CD4-positive, CD25-positive, alpha-beta regulatory T cell (primary cell): ENCODE measurements around the gene CCSER2. TPM values are rescaled to one million over a fixed set of nuclear protein-coding genes. Genes with fewer than 3 reads are reported as not detected.

Experiments used
- ATAC-seq, 2 donors: fragments of 150-1000 bp; cut with Tn5 transposase; one replicate each; pipeline ENCODE4 v1.10.0; 2021; ENCODE audit warnings: low read depth in 2 of 2, moderate number of reproducible peaks in 2 of 2, moderate library complexity in 1 of 2
- DNase-seq, 3 donors: peaks; one replicate each; pipeline versions ENCODE4 v3.0.0 to v3.0.0-alpha.2; 2012 to 2022; ENCODE audit warnings: mixed read lengths in 1 of 3
- H3K27ac ChIP-seq: one replicate; pipeline ENCODE4 v1.7.0; 2013; ENCODE audit warnings: mild to moderate bottlenecking, low read length; ENCODE audit not compliant: insufficient read depth, poor library complexity, severe bottlenecking
- H3K27me3 ChIP-seq: one replicate; pipeline ENCODE4 v1.7.0; 2013; ENCODE audit warnings: low read length; ENCODE audit not compliant: control insufficient read depth, insufficient read depth
- H3K36me3 ChIP-seq: one replicate; pipeline ENCODE4 v1.7.0; 2013; ENCODE audit warnings: mild to moderate bottlenecking, low read length, moderate library complexity; ENCODE audit not compliant: control insufficient read depth, insufficient read depth
- H3K4me1 ChIP-seq: 2 replicates; pipeline ENCODE4 v1.7.0; 2013; ENCODE audit warnings: mild to moderate bottlenecking, low read length; ENCODE audit not compliant: insufficient read depth, control insufficient read depth, poor library complexity, severe bottlenecking
- H3K4me3 ChIP-seq: one replicate; pipeline ENCODE4 v1.7.0; 2013; ENCODE audit warnings: low read depth, mild to moderate bottlenecking, low read length, moderate library complexity
- H3K9me3 ChIP-seq, 2 experiments: 1 replicate in 1 of 2; 2 replicates in 1 of 2; pipeline ENCODE4 v1.7.0; 2013; ENCODE audit warnings: low read length in 2 of 2, mild to moderate bottlenecking in 1 of 2, moderate library complexity in 1 of 2; ENCODE audit not compliant: control insufficient read depth in 2 of 2
- H3K27ac Mint-ChIP-seq, 3 donors: one replicate each; pipeline ENCODE4 v1.8.0; 2020 to 2022; ENCODE audit warnings: mild to moderate bottlenecking in 3 of 3, mixed read lengths in 3 of 3, moderate library complexity in 2 of 3
- H3K27me3 Mint-ChIP-seq: one replicate; pipeline ENCODE4 v1.8.0; 2022; ENCODE audit warnings: mild to moderate bottlenecking, mixed read lengths
- H3K36me3 Mint-ChIP-seq: one replicate; pipeline ENCODE4 v1.8.0; 2020; ENCODE audit warnings: mixed read lengths
- H3K4me1 Mint-ChIP-seq, 4 donors: one replicate each; pipeline ENCODE4 v1.8.0; 2020 to 2022; ENCODE audit warnings: mixed read lengths in 4 of 4, mild to moderate bottlenecking in 1 of 4
- H3K4me3 Mint-ChIP-seq, 4 donors: one replicate each; pipeline ENCODE4 v1.8.0; 2020 to 2022; ENCODE audit warnings: mild to moderate bottlenecking in 4 of 4, mixed read lengths in 4 of 4, moderate library complexity in 3 of 4
- H3K9me3 Mint-ChIP-seq, 7 donors: one replicate each; pipeline ENCODE4 v1.8.0; 2020 to 2022; ENCODE audit warnings: mixed read lengths in 7 of 7, mild to moderate bottlenecking in 3 of 7, moderate library complexity in 2 of 7
- polyA plus RNA-seq, 4 donors: library from polyadenylated mRNA; unstranded; fragments of 300-500 nt; fragmentation: Illumina TruSeq; gene quantifications; one replicate each; pipeline ENCODE4 v1.2.3, GENCODE V29; 2021
- total RNA-seq: library from RNA; stranded (reverse); gene quantifications from one replicate; pipeline ENCODE4 v1.2.3, GENCODE V29; 2022

The CCSER2 gene
- total and polyA plus RNA-seq, 5 donors from 2014 or later, result 45.7 to 110 (median 73.8) TPM

DNA sequence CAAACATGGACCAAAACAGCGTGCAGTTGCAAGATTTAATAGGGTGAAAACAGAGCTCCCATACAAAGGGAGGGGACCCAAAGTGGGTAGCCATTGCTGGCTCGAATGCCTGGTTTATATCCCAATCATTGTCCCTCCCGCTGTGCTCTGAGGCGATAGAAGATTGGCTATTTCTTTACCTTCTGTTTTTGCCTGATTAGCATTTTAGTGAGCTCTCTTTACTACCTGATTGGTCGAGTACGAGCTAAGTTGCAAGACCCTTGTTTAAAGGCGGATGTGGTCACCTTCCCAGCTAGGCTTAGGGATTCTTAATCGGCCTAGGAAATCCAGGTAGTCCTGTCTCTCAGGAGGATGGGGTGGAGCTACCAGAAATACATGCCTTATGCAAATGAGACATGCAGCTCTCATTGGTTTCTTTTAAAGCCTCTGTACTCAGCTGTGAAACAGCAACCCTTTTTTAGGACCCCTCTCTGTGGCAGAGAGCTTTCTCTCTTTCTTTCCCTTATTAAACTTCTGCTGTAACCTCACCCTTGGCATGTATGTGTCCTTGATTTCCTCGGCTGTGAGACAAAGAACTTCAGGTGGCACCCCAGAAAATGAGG lies 202.4 kb downstream of the CCSER2 start:
- Mint-ChIP-seq H3K27ac (peak overlapping the region in 1 of 3 donors; percentile 36), H3K36me3 (no peaks in the 10 kb centered on the region)
- no peak overlapping the region for H3K27ac ChIP-seq

GRCh38 chr10:84531396-84531795 lies 203.0 kb downstream of the CCSER2 start:
- Histone ChIP-seq H3K9me3 (no peaks in the 10 kb centered on the region), H3K27ac (no peak overlapping the region), H3K27me3 (no peaks in the 10 kb centered on the region), H3K36me3 (no peaks in the 10 kb centered on the region), H3K4me1 (no peaks in the 10 kb centered on the region), H3K4me3 (no peak overlapping the region)
- Mint-ChIP-seq H3K27ac (peak overlapping the region in 1 of 3 donors; percentile 36), H3K4me3 (no peak overlapping the region), H3K4me1 (peaks cover 0 to 5% (median 3%) of the 10 kb centered on the region in 4 donors), H3K27me3 (no peaks in the 10 kb centered on the region), H3K36me3 (no peaks in the 10 kb centered on the region), H3K9me3 (peaks cover 0 to 2% (median 0%) of the 10 kb centered on the region in 7 donors)
- ATAC-seq (no peak), DNase-seq (no peak)

More for the DNA sequence above, 202.4 kb downstream of the CCSER2 start:
- H3K9me3 Mint-ChIP-seq, result peaks cover 0 to 5% (median 0%) of the 10 kb centered on the region in 7 donors
- no peak overlapping the region for H3K4me3 Mint-ChIP-seq
- no peaks in the 10 kb centered on the region for H3K4me1 ChIP-seq
- no peaks in the 10 kb centered on the region for H3K36me3 ChIP-seq
- no peaks in the 10 kb centered on the region for H3K9me3 ChIP-seq
- no peaks in the 10 kb centered on the region for H3K27me3 Mint-ChIP-seq
- ATAC-seq (no peak), DNase-seq (no peak)
- H3K4me1 Mint-ChIP-seq, result peaks cover 0 to 5% (median 3%) of the 10 kb centered on the region in 4 donors
- H3K27me3 ChIP-seq, result no peaks in the 10 kb centered on the region
- H3K4me3 ChIP-seq, result no peak overlapping the region

DNA sequence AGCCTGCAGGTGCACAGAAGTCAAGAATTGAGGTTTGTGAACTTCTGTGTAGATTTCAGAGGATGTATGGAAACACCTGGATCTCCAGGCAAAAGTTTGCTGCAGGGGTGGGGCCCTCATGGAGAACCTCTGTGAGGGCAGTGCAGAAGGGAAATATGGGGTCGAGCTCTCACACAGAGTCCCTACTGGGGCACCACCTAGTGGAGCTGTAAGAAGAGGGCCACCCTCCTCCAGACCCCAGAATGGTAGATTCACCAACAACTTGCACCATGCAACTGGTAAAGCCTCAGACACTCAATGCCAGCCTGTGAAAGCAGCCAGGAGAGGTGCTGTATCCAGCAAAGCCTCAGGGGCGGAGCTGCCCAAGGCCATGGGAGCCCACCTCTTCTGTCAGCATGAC lies 205.8 kb downstream of the CCSER2 start:
- Histone ChIP-seq H3K36me3 (no peaks in the 10 kb centered on the region), H3K27me3 (no peaks in the 10 kb centered on the region), H3K9me3 (no peaks in the 10 kb centered on the region), H3K4me1 (no peaks in the 10 kb centered on the region), H3K4me3 (no peak overlapping the region), H3K27ac (no peak overlapping the region)
- Mint-ChIP-seq H3K27me3 (peaks cover 4% of the 10 kb centered on the region), H3K4me1 (peaks cover 0 to 8% (median 6%) of the 10 kb centered on the region in 4 donors), H3K4me3 (no peak overlapping the region), H3K27ac (peak overlapping the region in 1 of 3 donors; percentile 36), H3K9me3 (no peaks in the 10 kb centered on the region), H3K36me3 (no peaks in the 10 kb centered on the region)
- ATAC-seq, result no peak
- no peak for DNase-seq

- no peaks in the 10 kb centered on the region for H3K36me3 Mint-ChIP-seq
Measured at GRCh38 chr10:84537447-84537931, 209.1 kb downstream of the CCSER2 start.

GRCh38 chr10:84538036-84538435 lies 209.6 kb downstream of the CCSER2 start:
- ATAC-seq, result no peak

More at GRCh38 chr10:84537447-84537931, 209.1 kb downstream of the CCSER2 start:
- peaks cover 2% of the 10 kb centered on the region for H3K27me3 ChIP-seq
- Mint-ChIP-seq H3K4me1 (peaks cover 0 to 13% (median 6%) of the 10 kb centered on the region in 4 donors), H3K4me3 (no peak overlapping the region), H3K27me3 (peaks cover 18% of the 10 kb centered on the region), H3K9me3 (no peaks in the 10 kb centered on the region), H3K27ac (no peak overlapping the region)
- peaks cover 10% of the 10 kb centered on the region for H3K4me1 ChIP-seq
- H3K36me3 ChIP-seq, result no peaks in the 10 kb centered on the region
- DNase-seq, result peak in 2 of 3 donors; percentile 57 to 70
- H3K4me3 ChIP-seq, result no peak overlapping the region
- no peak overlapping the region for H3K27ac ChIP-seq
- no peaks in the 10 kb centered on the region for H3K9me3 ChIP-seq
- peak; percentile 56 to 70 for ATAC-seq

DNA sequence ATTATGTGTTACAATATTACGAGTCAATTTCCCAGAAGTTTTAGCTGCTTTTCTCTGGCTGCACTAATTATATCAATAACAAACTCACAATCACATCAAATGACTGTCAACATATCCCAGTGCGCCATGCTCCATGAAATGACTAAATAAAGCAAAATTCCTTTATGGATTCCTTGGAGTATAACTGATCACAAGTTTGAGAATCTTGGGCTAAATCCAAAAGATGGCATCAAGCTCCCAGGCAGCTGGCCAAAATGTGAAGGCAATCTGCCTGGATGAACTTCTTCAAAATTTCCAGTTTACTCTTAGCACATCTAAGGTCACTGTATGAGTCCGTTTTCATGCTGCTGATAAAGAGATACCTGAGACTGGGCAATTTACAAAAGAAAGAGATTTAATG lies 210.8 kb downstream of the CCSER2 start:
- H3K4me1 Mint-ChIP-seq, result peaks cover 0 to 13% (median 4%) of the 10 kb centered on the region in 4 donors
- H3K9me3 Mint-ChIP-seq, result no peaks in the 10 kb centered on the region
- H3K36me3 ChIP-seq, result no peaks in the 10 kb centered on the region
- peak overlapping the region in 1 of 4 donors; percentile 62 for H3K4me3 Mint-ChIP-seq
- DNase-seq (no peak), ATAC-seq (no peak)
- H3K4me3 ChIP-seq, result no peak overlapping the region
- H3K27me3 Mint-ChIP-seq, result peaks cover 18% of the 10 kb centered on the region
- no peaks in the 10 kb centered on the region for H3K36me3 Mint-ChIP-seq
- no peak overlapping the region for H3K27ac Mint-ChIP-seq
- peaks cover 2% of the 10 kb centered on the region for H3K27me3 ChIP-seq
- no peak overlapping the region for H3K27ac ChIP-seq
- no peaks in the 10 kb centered on the region for H3K9me3 ChIP-seq
- H3K4me1 ChIP-seq, result peaks cover 10% of the 10 kb centered on the region

More at GRCh38 chr10:84538036-84538435, 209.6 kb downstream of the CCSER2 start:
- Histone ChIP-seq H3K27me3 (peaks cover 2% of the 10 kb centered on the region), H3K4me1 (peaks cover 10% of the 10 kb centered on the region), H3K36me3 (no peaks in the 10 kb centered on the region), H3K9me3 (no peaks in the 10 kb centered on the region), H3K4me3 (no peak overlapping the region), H3K27ac (no peak overlapping the region)
- Mint-ChIP-seq H3K4me3 (no peak overlapping the region), H3K27ac (no peak overlapping the region), H3K4me1 (peaks cover 0 to 13% (median 5%) of the 10 kb centered on the region in 4 donors), H3K36me3 (no peaks in the 10 kb centered on the region), H3K9me3 (no peaks in the 10 kb centered on the region), H3K27me3 (peaks cover 18% of the 10 kb centered on the region)
- no peak for DNase-seq

- H3K4me1 Mint-ChIP-seq, result peaks cover 0 to 8% (median 4%) of the 10 kb centered on the region in 4 donors
- H3K4me3 ChIP-seq, result no peak overlapping the region
- ATAC-seq, result no peak
Measured at GRCh38 chr10:84540022-84540616, 211.7 kb downstream of the CCSER2 start.

More at GRCh38 chr10:84540022-84540616, 211.7 kb downstream of the CCSER2 start:
- Mint-ChIP-seq H3K27ac (no peak overlapping the region), H3K36me3 (no peaks in the 10 kb centered on the region), H3K9me3 (no peaks in the 10 kb centered on the region), H3K4me3 (no peak overlapping the region), H3K27me3 (peaks cover 18% of the 10 kb centered on the region)
- DNase-seq, result no peak
- no peak overlapping the region for H3K27ac ChIP-seq
- H3K4me1 ChIP-seq, result peaks cover 10% of the 10 kb centered on the region
- H3K9me3 ChIP-seq, result no peaks in the 10 kb centered on the region
- H3K27me3 ChIP-seq, result peaks cover 2% of the 10 kb centered on the region
- no peaks in the 10 kb centered on the region for H3K36me3 ChIP-seq
